Stimulated activated CD4-positive, alpha-beta T cell treated with anti-CD3 and anti-CD28 coated beads, TNF-alpha, amount 100 ng/mL, for 4 hours (primary cell): ENCODE measurements around the gene ALPL.
A peak's percentile ranks its signal among the peaks of the same experiment; 100 is the strongest.

Experiments used
- DNase-seq, 3 experiments: peaks; one replicate each; pipeline ENCODE4 v3.0.0-alpha.2; 2020; ENCODE audit warnings: low read depth in 3 of 3

ALPL gene

GRCh38 chr1:21618561-21619374, 109.5 kb downstream of the ALPL start:
- no peak for DNase-seq

DNA sequence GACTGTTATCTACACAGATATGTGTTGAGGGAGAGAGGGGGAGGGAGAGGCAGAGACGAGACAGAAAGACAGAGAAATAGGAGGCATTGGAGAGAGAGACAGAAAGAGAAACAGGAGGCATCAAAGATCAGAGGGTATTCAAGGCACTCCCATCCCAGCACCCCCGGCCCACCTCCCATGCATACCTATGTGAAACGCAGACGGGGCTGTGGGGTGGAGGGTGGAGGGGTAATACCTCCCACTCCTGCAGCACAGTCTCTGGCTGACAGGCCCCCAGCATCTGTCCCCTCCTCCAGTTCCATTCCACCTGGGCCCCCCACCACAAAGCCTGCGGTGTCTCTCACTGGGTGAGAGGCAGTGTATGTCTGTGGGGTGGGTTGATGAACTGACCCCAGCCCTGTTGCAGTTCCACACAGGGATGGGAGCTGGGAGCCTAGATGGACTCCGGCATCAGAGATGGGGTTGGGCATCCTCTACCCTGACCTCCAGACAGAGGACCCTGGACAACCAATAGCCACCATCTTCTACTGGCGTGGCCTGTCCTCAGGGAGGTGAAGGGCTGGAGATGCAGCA, 110.2 kb downstream of the ALPL start:
- no peak for DNase-seq

DNA sequence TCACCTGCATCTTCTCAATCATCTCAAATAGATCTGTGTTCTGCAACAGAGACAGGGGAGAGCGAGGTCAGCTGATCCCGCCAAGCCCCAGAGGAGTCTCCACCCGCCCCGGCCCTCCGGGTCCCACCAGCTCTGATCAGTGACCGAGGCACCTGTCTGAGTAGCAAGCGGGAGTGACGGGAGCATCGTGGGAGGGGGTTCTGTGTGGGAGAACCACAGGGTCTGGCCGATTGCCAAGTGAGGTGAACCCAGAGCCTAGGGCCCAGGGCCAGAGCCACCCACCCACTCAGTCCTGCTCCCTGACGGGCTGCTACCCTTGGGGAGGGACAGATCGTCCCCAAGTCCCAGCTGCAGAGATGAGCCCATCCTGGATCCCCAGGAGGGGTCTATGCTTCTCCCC, 110.8 kb downstream of the ALPL start:
- no peak for DNase-seq

DNA sequence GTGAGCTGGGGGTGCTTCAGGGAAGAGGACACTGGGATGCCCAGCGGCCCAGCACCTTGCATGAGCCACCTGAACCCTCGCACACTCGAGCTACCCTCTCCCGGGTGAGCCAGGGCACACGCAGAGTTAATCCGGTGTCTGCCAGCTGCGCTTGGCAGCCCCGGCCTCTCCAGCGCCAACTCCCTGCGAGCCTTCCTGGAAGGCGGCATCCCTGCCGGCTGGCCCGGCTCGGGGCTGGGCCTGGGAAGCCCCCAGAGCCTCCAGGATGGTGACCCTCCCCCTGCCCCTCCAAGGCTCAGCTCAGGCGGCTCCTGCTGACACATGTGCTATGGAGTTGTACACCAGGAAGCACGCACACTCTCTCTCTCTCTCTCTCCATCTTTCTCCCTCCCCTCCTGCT, 111.3 kb downstream of the ALPL start:
- DNase-seq: no peak

- DNase-seq: no peak
Observed at GRCh38 chr1:21621051-21621450, 111.8 kb downstream of the ALPL start.

GRCh38 chr1:21621761-21622436, 112.7 kb downstream of the ALPL start:
- DNase-seq: no peak

GRCh38 chr1:21622466-21623315, 113.5 kb downstream of the ALPL start:
- peak; percentile 19 to 41 (median 21) for DNase-seq

DNA sequence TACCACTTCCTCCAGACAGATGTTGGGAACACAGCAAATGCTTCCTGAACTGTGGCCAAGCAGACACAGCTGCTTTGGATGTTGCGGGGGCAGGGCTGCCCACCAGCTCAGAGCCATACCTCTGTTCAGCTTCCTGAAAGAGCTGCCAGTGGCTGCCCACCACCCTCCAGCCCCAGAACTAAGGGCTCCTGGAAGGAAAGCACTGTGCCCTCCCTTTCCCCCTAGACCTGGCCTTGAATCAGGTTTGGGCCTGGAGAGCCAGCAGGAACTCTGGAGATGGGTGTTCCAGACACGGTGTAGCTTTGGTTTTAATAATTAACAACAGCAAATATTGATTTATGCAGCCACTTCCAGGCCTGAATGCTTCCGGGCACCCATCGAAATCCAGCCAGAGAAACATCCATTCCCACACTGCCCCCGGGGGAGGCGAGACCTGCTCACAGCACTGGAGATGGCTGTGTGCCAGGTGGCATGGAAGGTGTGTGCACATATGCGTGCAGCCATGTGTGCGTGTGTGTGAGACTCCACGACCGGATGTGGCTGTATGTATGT, 114.3 kb downstream of the ALPL start:
- DNase-seq: no peak

DNA sequence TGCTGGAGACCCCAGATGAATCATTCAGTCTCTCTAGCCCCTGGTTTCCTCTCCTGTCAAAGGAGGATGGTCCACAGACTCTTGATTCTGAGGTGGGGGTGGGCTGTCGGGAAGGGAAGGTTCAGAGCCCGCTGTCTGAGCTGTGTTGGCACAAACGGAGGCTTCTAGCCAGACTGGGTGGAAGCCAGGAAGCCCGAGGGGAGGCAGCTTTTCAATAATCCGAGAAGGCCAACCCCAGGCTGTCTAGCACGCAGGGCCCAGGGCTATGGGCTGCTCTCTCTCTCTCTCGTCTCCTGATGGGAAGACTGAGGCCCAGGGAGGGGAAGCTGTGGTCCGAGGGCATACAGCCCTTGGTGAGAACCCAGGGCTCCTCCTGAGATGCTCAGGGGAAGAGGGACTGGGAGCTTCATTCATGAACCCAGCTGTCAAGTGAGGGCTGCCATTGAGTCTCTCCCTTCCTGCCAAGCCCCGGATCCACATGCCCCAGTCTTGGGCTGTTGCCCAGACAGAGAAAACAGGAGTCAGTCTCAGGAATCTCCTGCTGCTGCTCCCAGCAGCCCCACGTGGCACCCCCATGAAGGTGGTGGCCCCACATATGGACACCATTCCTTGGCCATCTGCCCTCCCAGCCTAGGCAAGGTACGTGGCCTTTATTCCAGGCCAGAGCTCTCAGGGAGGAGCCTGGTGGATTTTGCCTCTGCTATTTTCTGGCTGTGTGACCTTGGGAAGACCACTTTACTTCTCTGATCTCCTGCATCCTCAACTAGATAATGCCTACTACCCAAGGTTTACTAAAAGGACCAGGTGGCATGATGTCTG, 115.6 kb downstream of the ALPL start:
- no peak for DNase-seq

DNA sequence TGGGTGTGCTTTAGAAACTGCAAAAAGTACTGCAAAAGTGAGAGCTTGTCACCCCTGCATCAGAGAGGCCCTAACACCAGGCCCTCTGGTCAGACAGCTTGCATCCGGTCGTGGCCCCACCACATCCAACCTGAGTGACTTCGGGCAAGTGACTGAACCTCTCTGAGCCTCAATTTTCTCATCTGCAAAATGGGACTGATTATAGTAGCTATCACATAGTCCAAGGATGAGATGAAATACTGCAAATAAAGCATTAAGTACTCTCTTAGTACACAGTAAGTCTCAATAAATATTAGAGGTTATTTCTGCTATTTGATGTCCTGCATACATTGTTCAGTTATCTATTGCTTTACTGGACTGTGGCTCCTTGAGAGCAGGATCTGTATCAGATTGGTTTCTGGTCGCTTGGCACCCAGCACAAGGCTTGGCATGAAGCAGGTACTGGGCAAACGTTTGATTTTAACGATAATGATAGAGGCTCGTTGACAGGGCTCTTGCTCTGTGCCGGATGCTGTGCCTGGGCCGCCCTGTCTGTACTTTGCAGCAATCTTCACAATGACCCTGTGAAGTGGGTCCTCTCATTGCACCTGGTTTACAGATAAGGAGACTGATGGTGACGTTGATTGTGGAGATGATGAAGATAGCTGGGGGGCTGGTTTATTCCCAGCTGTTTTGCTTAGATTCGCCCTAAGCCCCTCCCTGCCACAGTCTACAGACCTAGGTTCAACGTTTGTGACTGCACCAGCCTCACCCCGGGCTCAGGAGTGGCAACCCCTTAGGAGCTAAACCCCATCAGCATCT, 116.4 kb downstream of the ALPL start:
- no peak for DNase-seq

DNA sequence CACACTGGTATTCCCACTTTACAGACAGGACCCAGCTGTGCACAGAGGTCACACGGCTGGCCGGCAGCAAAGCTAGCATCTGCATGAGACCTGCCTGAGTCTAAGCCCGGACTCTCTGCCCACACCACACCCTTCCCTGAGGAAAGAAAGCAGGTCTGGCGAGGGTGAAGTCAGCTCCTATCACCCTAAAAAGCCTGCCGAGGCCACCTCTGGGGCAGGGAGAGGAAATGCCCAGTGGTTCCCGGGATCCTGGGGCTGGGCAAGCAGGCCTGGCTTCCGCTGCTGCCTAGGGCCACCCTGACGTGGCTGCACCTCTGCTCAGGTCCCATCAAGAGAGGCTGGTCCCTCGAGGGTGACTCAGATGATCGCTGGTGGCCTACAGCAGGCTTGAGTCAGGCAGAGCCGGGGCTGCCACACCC, 117.7 kb downstream of the ALPL start:
- DNase-seq: no peak
